B cell (primary cell): ENCODE results near the gene CDH5. TPM values are rescaled to one million over a fixed set of nuclear protein-coding genes. Genes with fewer than 3 reads are reported as not detected.

Experiments used
- ATAC-seq: fragments of 200-7000 bp; cut with Tn5 transposase; one replicate; pipeline ENCODE4 v1.10.0; 2021; ENCODE audit warnings: low read depth, mild to moderate bottlenecking, moderate number of reproducible peaks, moderate library complexity
- CTCF ChIA-PET: fragments of 350-600 bp; sonication (Branson Sonifier 250); formaldehyde crosslinking; loops from one replicate; lab custom pipeline; 2021; ENCODE audit warnings: antibody characterized with exemption, inconsistent platforms; lab: Charles Lee
- POLR2A ChIA-PET: fragments of 350-600 bp; sonication (Branson Sonifier 250); formaldehyde crosslinking; loops from one replicate; lab custom pipeline; 2021; ENCODE audit warnings: antibody characterized with exemption; lab: Charles Lee
- DNase-seq: peaks from one replicate; pipeline ENCODE4 v3.0.0; 2013
- H2AFZ ChIP-seq: 2 replicates; pipeline ENCODE4 v1.6.1; 2012; ENCODE audit warnings: mild to moderate bottlenecking, low read depth, low read length; ENCODE audit not compliant: insufficient read depth, poor library complexity, severe bottlenecking
- H3K27ac ChIP-seq, 2 donors: 1 replicate in 1 of 2; 2 replicates in 1 of 2; pipeline ENCODE4 v1.5.1; 2012 to 2013; ENCODE audit warnings: low read length in 2 of 2, mild to moderate bottlenecking in 2 of 2, moderate library complexity in 1 of 2
- H3K27me3 ChIP-seq, 4 experiments: fragments of 200-600 bp in 1 of 4; sonication (generic) in 1 of 4; replicated peaks in 1 of 4; 1 replicate in 2 of 4; 2 replicates in 2 of 4; pipeline versions ENCODE4 v1.6.1 to v1.7.0; 2013 to 2016; ENCODE audit warnings: low read length in 3 of 4, mild to moderate bottlenecking in 2 of 4, mixed read lengths in 1 of 4, moderate library complexity in 1 of 4; ENCODE audit not compliant: insufficient read depth in 4 of 4, control insufficient read depth in 3 of 4; ENCODE audit errors: control extremely low read depth in 1 of 4
- H3K36me3 ChIP-seq, 2 experiments: replicated peaks in 1 of 2; 1 replicate in 1 of 2; 2 replicates in 1 of 2; pipeline versions ENCODE4 v1.6.1 to v1.7.1; 2013; ENCODE audit warnings: low read length in 1 of 2; ENCODE audit not compliant: insufficient read depth in 2 of 2, control insufficient read depth in 1 of 2; ENCODE audit errors: control extremely low read depth in 1 of 2, extremely low read depth in 1 of 2
- H3K4me1 ChIP-seq, 2 donors: fragments of 200-600 bp in 1 of 2; sonication (generic) in 1 of 2; 1 replicate in 1 of 2; 2 replicates in 1 of 2; pipeline versions ENCODE4 v1.5.1 to v1.6.1; 2013 to 2017; ENCODE audit warnings: low read length in 2 of 2; ENCODE audit not compliant: control insufficient read depth in 2 of 2, insufficient read depth in 2 of 2
- H3K4me2 ChIP-seq: replicated peaks from 2 replicates; pipeline ENCODE3; 2012; ENCODE audit warnings: mild to moderate bottlenecking, low read depth, low read length; ENCODE audit not compliant: poor library complexity, severe bottlenecking
- H3K4me3 ChIP-seq, 5 experiments: fragments of 200-600 bp in 1 of 5; sonication (generic) in 1 of 5; 1 replicate in 3 of 5; 2 replicates in 2 of 5; pipeline versions ENCODE4 v1.5.1 to v1.7.0; 2011 to 2016; ENCODE audit warnings: low read length in 4 of 5, mild to moderate bottlenecking in 4 of 5, low read depth in 2 of 5, control low read depth in 1 of 5, moderate library complexity in 1 of 5; ENCODE audit not compliant: insufficient read depth in 1 of 5; ENCODE audit errors: control extremely low read depth in 1 of 5, extremely low read depth in 1 of 5
- H3K79me2 ChIP-seq: fragments of 200-600 bp; sonication (generic); one replicate; pipeline ENCODE4 v1.6.0; 2016; ENCODE audit warnings: low read length; ENCODE audit not compliant: control insufficient read depth, insufficient read depth
- H3K9ac ChIP-seq: fragments of 200-600 bp; sonication (generic); 2 replicates; pipeline ENCODE4 v1.6.1; 2017; ENCODE audit warnings: mild to moderate bottlenecking, low read length, moderate library complexity
- H3K9me3 ChIP-seq, 3 donors: one replicate each; pipeline versions ENCODE4 v1.6.1 to v1.7.1; 2013; ENCODE audit warnings: low read length in 2 of 3; ENCODE audit not compliant: control insufficient read depth in 2 of 3, insufficient read depth in 1 of 3; ENCODE audit errors: control extremely low read depth in 1 of 3
- H4K20me1 ChIP-seq: 2 replicates; pipeline ENCODE4 v1.6.0; 2012; ENCODE audit warnings: mild to moderate bottlenecking, low read length; ENCODE audit not compliant: insufficient read depth, control insufficient read depth, poor library complexity, severe bottlenecking
- H3K27ac Mint-ChIP-seq: one replicate; pipeline ENCODE4 v1.8.0; 2021; ENCODE audit warnings: mixed read lengths
- H3K27me3 Mint-ChIP-seq: one replicate; pipeline ENCODE4 v1.8.0; 2021; ENCODE audit warnings: mixed read lengths
- H3K4me1 Mint-ChIP-seq: one replicate; pipeline ENCODE4 v1.8.0; 2021; ENCODE audit warnings: mixed read lengths
- H3K4me3 Mint-ChIP-seq: one replicate; pipeline ENCODE4 v1.8.0; 2021; ENCODE audit warnings: mixed read lengths
- H3K9me3 Mint-ChIP-seq: one replicate; pipeline ENCODE4 v1.8.0; 2022; ENCODE audit warnings: mixed read lengths; ENCODE audit not compliant: insufficient read depth
- CTCF ChIP-seq: fragments of 200-600 bp; IDR thresholded peaks from one replicate; pipeline ENCODE4 v1.8.0; 2022; ENCODE audit warnings: antibody characterized with exemption, mild to moderate bottlenecking
- EZH2 ChIP-seq: IDR thresholded peaks from 2 replicates; pipeline ENCODE4 v1.6.1; 2012; ENCODE audit warnings: borderline replicate concordance, low read depth, mild to moderate bottlenecking, moderate library complexity, low read length; ENCODE audit not compliant: insufficient read depth, poor library complexity, severe bottlenecking
- WGBS: methylation state at CpG from one replicate; pipeline ENCODE4 v1.1.5; 2013; ENCODE audit warnings: missing lambda C conversion rate; ENCODE audit not compliant: insufficient coverage; 5-methylcytosine and 5-hydroxymethylcytosine counted together
- intact Hi-C: fragments of 100-400 bp; cut with micrococcal nuclease; formaldehyde crosslinking; loops from one replicate; pipeline ENCODE4 v1.10.0; 2022
- polyA plus RNA-seq: library from polyadenylated mRNA; depleted of rRNA; stranded (reverse); fragments of >200 nt; gene quantifications from 2 replicates; pipeline ENCODE4 v1.2.3, GENCODE V29; 2012
- total RNA-seq, 2 donors: library from RNA; stranded (reverse); fragments of 120-200 nt in 1 of 2; gene quantifications; 1 replicate in 1 of 2; 2 replicates in 1 of 2; pipeline versions ENCODE4 v1.2.3 to v1.2.4, GENCODE V29; 2013 to 2022

Gene CDH5
- total and polyA plus RNA-seq, 2 donors (not counting 1 experiment from before 2014, with no cell fraction given): not detected

GRCh38 chr16:66408163-66409048 lies 41.9 kb downstream of the CDH5 start:
- H3K79me2 ChIP-seq: no peaks in the 10 kb centered on the region
- TF ChIP-seq EZH2 (no peak), CTCF (no peak)
- peak; percentile 46 for DNase-seq
- ChIA-PET POLR2A (interaction anchor here (0.7 kb wide), 1 partner anchor 16 kb away, joined by 4 read pairs; no protein-coding TSS in a partner anchor), CTCF (interaction anchor here (0.7 to 5.3 kb wide), 9 partner anchors 8 to 462 kb away, joined by 3 to 71 read pairs (median 7); partner anchors contain the start of gene CMTM3)
- H3K9ac ChIP-seq: peak overlapping the region; percentile 8
- H2AFZ ChIP-seq: no peak overlapping the region
- H3K36me3 ChIP-seq: no peaks in the 10 kb centered on the region
- WGBS: 84% methylated on average over 3 of the region's 5 CpGs
- peaks cover 51% of the 10 kb centered on the region for H3K27me3 Mint-ChIP-seq
- H3K9me3 Mint-ChIP-seq: no peaks in the 10 kb centered on the region
- H3K4me1 Mint-ChIP-seq: peaks cover 14% of the 10 kb centered on the region
- H3K4me1 ChIP-seq: peaks cover 16 to 18% of the 10 kb centered on the region in 2 donors
- peak overlapping the region in 2 of 5 experiments; percentile 16 to 23 for H3K4me3 ChIP-seq
- peaks cover 0 to 4% (median 0%) of the 10 kb centered on the region in 3 donors for H3K9me3 ChIP-seq
- H3K27me3 ChIP-seq: peaks cover 0 to 22% (median 17%) of the 10 kb centered on the region in 4 experiments
- peak overlapping the region; percentile 64 for H3K4me3 Mint-ChIP-seq
- H3K27ac ChIP-seq: no peak overlapping the region
- H3K4me2 ChIP-seq: peak overlapping the region; percentile 30
- no peak for ATAC-seq
- intact Hi-C loops: no loop called here
- H3K27ac Mint-ChIP-seq: no peak overlapping the region
- no peaks in the 10 kb centered on the region for H4K20me1 ChIP-seq

GRCh38 chr16:66409156-66409555 lies 42.7 kb downstream of the CDH5 start:
- Histone ChIP-seq H3K4me3 (no peak overlapping the region), H3K27ac (no peak overlapping the region), H3K36me3 (no peaks in the 10 kb centered on the region), H3K9me3 (peaks cover 0 to 4% (median 0%) of the 10 kb centered on the region in 3 donors), H3K27me3 (peaks cover 0 to 22% (median 17%) of the 10 kb centered on the region in 4 experiments), H3K4me1 (peaks cover 16 to 18% of the 10 kb centered on the region in 2 donors), H4K20me1 (no peaks in the 10 kb centered on the region), H3K4me2 (no peak overlapping the region), H3K9ac (no peak overlapping the region), H3K79me2 (no peaks in the 10 kb centered on the region), H2AFZ (no peak overlapping the region)
- no peak overlapping the region for H3K4me3 Mint-ChIP-seq
- no CpG with 5 or more reads among the region's 5 CpGs for WGBS
- intact Hi-C loops: no loop called here
- TF ChIP-seq EZH2: no peak
- TF ChIP-seq CTCF: no peak
- CTCF ChIA-PET: interaction anchor here (0.7 to 5.3 kb wide), 6 partner anchors 9 to 461 kb away, joined by 3 to 71 read pairs (median 5); no protein-coding TSS in a partner anchor
- peaks cover 49% of the 10 kb centered on the region for H3K27me3 Mint-ChIP-seq
- no peak for DNase-seq
- H3K9me3 Mint-ChIP-seq: no peaks in the 10 kb centered on the region
- no peak for ATAC-seq
- H3K4me1 Mint-ChIP-seq: peaks cover 14% of the 10 kb centered on the region
- POLR2A ChIA-PET: interaction anchor here (0.7 kb wide), 1 partner anchor 17 kb away, joined by 4 read pairs; no protein-coding TSS in a partner anchor
- H3K27ac Mint-ChIP-seq: no peak overlapping the region
